Measurements from ENCODE around the gene PGLYRP3. TPM values are rescaled to one million over a fixed set of nuclear protein-coding genes. Genes with fewer than 3 reads are reported as not detected.

The PGLYRP3 gene
- total and polyA plus RNA-seq, 9 of the 15 experiments (the other 6 are each of a cell fraction or from before 2014, with no cell fraction given) = not detected

GRCh38 chr1:153293480-153293775 is 19.3 kb downstream of the PGLYRP3 start:
- Histone ChIP-seq H2AFZ (ENCODE audit: low read depth, low read length) (no peak overlapping the region), H3K9me3 (replicated peaks; ENCODE audit: control insufficient read depth, insufficient read depth, low read depth, low read length) (no peaks in the 10 kb centered on the region), H3K9ac (ENCODE audit: insufficient read depth in 1 of 2, low read depth in 2 of 2, low read length in 2 of 2) (no peak overlapping the region), H3K4me2 (ENCODE audit: insufficient read depth, low read length) (no peak overlapping the region), H3K27me3 (ENCODE audit: control insufficient read depth in 2 of 2, insufficient read depth in 2 of 2, low read length in 2 of 2) (peaks cover 6 to 47% of the 10 kb centered on the region in 2 experiments; a peak in 4 of 5 replicates), H3K4me3 (no peak overlapping the region), H3K9me1 (ENCODE audit: control insufficient read depth, insufficient read depth, low read length) (no peaks in the 10 kb centered on the region), H3K4me1 (replicated peaks in 1 of 2; ENCODE audit: control insufficient read depth in 2 of 2, insufficient read depth in 2 of 2, low read length in 2 of 2) (peaks cover 0 to 11% of the 10 kb centered on the region in 2 experiments; a peak in 2 of 5 replicates), H3K79me2 (ENCODE audit: control insufficient read depth, insufficient read depth, low read length) (no peaks in the 10 kb centered on the region), H4K20me1 (replicated peaks; ENCODE audit: control insufficient read depth, insufficient read depth, low read length) (no peaks in the 10 kb centered on the region), H3K27ac (ENCODE audit: extremely low read depth, low read depth, low read length) (no peak overlapping the region), H3K36me3 (ENCODE audit: control insufficient read depth, insufficient read depth, low read length) (no peaks in the 10 kb centered on the region)
- BruUV-seq (replicated peaks) = no TSS peak
- in situ Hi-C loops (cut with MboI) (no loop called here), intact Hi-C loops (cut with micrococcal nuclease) (no loop called here)
- ChIA-PET POLR2A (interaction anchor here (0.6 to 1.2 kb wide), 2 partner anchors 50 to 151 kb away, joined by 3 to 4 read pairs; no protein-coding TSS in a partner anchor), CTCF (ENCODE audit: low intra/inter-chr PET ratio) (no interaction called here)
- 3% methylated on average over 7 of the region's 7 CpGs for WGBS (ENCODE audit: insufficient coverage, low coverage, missing lambda C conversion rate)
- TF ChIP-seq ATF1 (CRISPR knock-in tag; IDR thresholded peaks at IDR 0.05) (no peak), ATF1 (tag; IDR thresholded peaks at IDR 0.05) (no peak), PRDM10 (IDR thresholded peaks at IDR 0.05; ENCODE audit: partially characterized antibody) (peak; percentile 26)
- FAIRE-seq (no peak), ATAC-seq (no peak), DNase-seq (ENCODE audit: extremely low read depth in 1 of 4, low spot score in 3 of 4) (no peak)

Measured in K562 (cell line).